PC-9 (cell line): ENCODE measurements around the gene ZCCHC7. TPM values are rescaled to one million over a fixed set of nuclear protein-coding genes. Genes with fewer than 3 reads are reported as not detected.

Experiments
- BruUV-seq: library from RNA; stranded (reverse); fragments of 400-500 nt; replicated peaks from 2 replicates; lab custom pipeline; 2021; lab: Mats Ljungman, UMichigan
- CTCF ChIA-PET: fragments of 300-600 bp; sonication (Branson Sonifier 250); formaldehyde crosslinking; loops from one replicate; lab custom pipeline; 2022; ENCODE audit warnings: antibody characterized with exemption; lab: Charles Lee
- POLR2A ChIA-PET: fragments of 300-600 bp; sonication (Branson Sonifier 250); formaldehyde crosslinking; loops from one replicate; lab custom pipeline; 2022; ENCODE audit warnings: antibody characterized with exemption; ENCODE audit not compliant: unreplicated experiment; lab: Charles Lee
- DNase-seq, 2 experiments: peaks; one replicate each; pipeline versions ENCODE4 v3.0.0 to v3.0.0-alpha.2; 2015 to 2022; ENCODE audit warnings: mixed read lengths in 1 of 2
- H2AFZ ChIP-seq: fragments of 200-600 bp; sonication (generic); 2 replicates; pipeline ENCODE4 v1.8.1; 2017; ENCODE audit warnings: antibody characterized with exemption
- H3F3A ChIP-seq: fragments of 200-600 bp; sonication (generic); 2 replicates; pipeline ENCODE4 v1.8.1; 2017; ENCODE audit warnings: antibody characterized with exemption, mild to moderate bottlenecking, low read depth; ENCODE audit not compliant: insufficient read depth
- H3K27ac ChIP-seq: fragments of 200-600 bp; sonication (generic); 2 replicates; pipeline ENCODE4 v1.6.1; 2016; ENCODE audit warnings: mixed run types
- H3K27me3 ChIP-seq: fragments of 200-600 bp; sonication (generic); 2 replicates; pipeline ENCODE4 v1.6.1; 2016; ENCODE audit warnings: low read depth, mixed run types; ENCODE audit not compliant: insufficient read depth
- H3K36me3 ChIP-seq: fragments of 200-600 bp; sonication (generic); 2 replicates; pipeline ENCODE4 v1.6.1; 2016; ENCODE audit warnings: low read depth, mixed run types
- H3K4me1 ChIP-seq: fragments of 200-600 bp; sonication (generic); replicated peaks from 2 replicates; pipeline ENCODE4 v1.6.1; 2016; ENCODE audit warnings: mixed run types; ENCODE audit not compliant: insufficient read depth
- H3K4me2 ChIP-seq: fragments of 200-600 bp; sonication (generic); 2 replicates; pipeline ENCODE4 v1.6.1; 2017; ENCODE audit warnings: mixed run types
- H3K4me3 ChIP-seq: fragments of 200-600 bp; sonication (generic); 2 replicates; pipeline ENCODE4 v1.6.1; 2016; ENCODE audit warnings: mixed run types
- H3K79me2 ChIP-seq: fragments of 200-600 bp; sonication (generic); 2 replicates; pipeline ENCODE4 v1.6.1; 2017; ENCODE audit warnings: low read depth, mixed run types
- H3K9me2 ChIP-seq: fragments of 200-600 bp; sonication (generic); 2 replicates; pipeline ENCODE4 v1.8.1; 2017; ENCODE audit warnings: mild to moderate bottlenecking; ENCODE audit not compliant: insufficient read depth
- H3K9me3 ChIP-seq: fragments of 200-600 bp; sonication (generic); 2 replicates; pipeline ENCODE4 v1.8.1; 2016; ENCODE audit warnings: low read depth; ENCODE audit not compliant: insufficient read depth
- H4K20me1 ChIP-seq: fragments of 200-600 bp; sonication (generic); 2 replicates; pipeline ENCODE4 v1.8.1; 2017; ENCODE audit not compliant: insufficient read depth
- CTCF ChIP-seq: fragments of 200-600 bp; sonication (generic); conservative IDR thresholded peaks from 2 replicates; pipeline ENCODE4 v1.6.1; 2017; ENCODE audit warnings: mixed run types, antibody characterized with exemption, mild to moderate bottlenecking, moderate library complexity
- EZH2 ChIP-seq: fragments of 200-600 bp; sonication (generic); IDR thresholded peaks from 2 replicates; pipeline ENCODE4 v1.8.0; 2017; ENCODE audit warnings: antibody characterized with exemption, low read depth
- intact Hi-C: fragments of 100-400 bp; cut with micrococcal nuclease; formaldehyde crosslinking; loops from one replicate; pipeline ENCODE4 v1.10.0; 2022; ENCODE audit not compliant: unreplicated experiment
- total RNA-seq: library from RNA; stranded (reverse); gene quantifications from 2 replicates; pipeline ENCODE4 v1.2.3, GENCODE V29; 2021

ZCCHC7 gene
- total RNA-seq, 1 experiment from 2014 or later, result 15.9 TPM

GRCh38 chr9:37336150-37336549 is 215.8 kb downstream of the ZCCHC7 start:
- Histone ChIP-seq H3F3A (no peaks in the 10 kb centered on the region), H3K9me2 (no peaks in the 10 kb centered on the region), H3K27me3 (no peaks in the 10 kb centered on the region), H2AFZ (no peak overlapping the region), H3K4me3 (no peak overlapping the region), H3K4me2 (no peak overlapping the region), H3K27ac (no peak overlapping the region), H3K4me1 (no peaks in the 10 kb centered on the region), H3K79me2 (no peaks in the 10 kb centered on the region), H4K20me1 (no peaks in the 10 kb centered on the region), H3K9me3 (no peaks in the 10 kb centered on the region), H3K36me3 (no peaks in the 10 kb centered on the region)
- POLR2A ChIA-PET, result no interaction called here
- DNase-seq, result no peak
- CTCF ChIA-PET, result interaction anchor here (0.6 kb wide), 1 partner anchor 208 kb away, joined by 3 read pairs; no protein-coding TSS in a partner anchor
- BruUV-seq, result no TSS peak
- intact Hi-C loops, result no loop called here
- TF ChIP-seq EZH2 (no peak), CTCF (no peak)

GRCh38 chr9:37337301-37337890 is 217.0 kb downstream of the ZCCHC7 start:
- H3K27ac ChIP-seq, result no peak overlapping the region
- BruUV-seq, result no TSS peak
- H3K9me2 ChIP-seq, result no peaks in the 10 kb centered on the region
- H3K36me3 ChIP-seq, result no peaks in the 10 kb centered on the region
- no peaks in the 10 kb centered on the region for H3K4me1 ChIP-seq
- H3K27me3 ChIP-seq, result no peaks in the 10 kb centered on the region
- H3K4me3 ChIP-seq, result no peak overlapping the region
- H2AFZ ChIP-seq, result no peak overlapping the region
- H3F3A ChIP-seq, result no peaks in the 10 kb centered on the region
- ChIA-PET POLR2A (interaction anchor here (0.6 kb wide), 1 partner anchor 217 kb away, joined by 4 read pairs; the partner anchor contains the start of gene ZCCHC7), CTCF (no interaction called here)
- H3K9me3 ChIP-seq, result no peaks in the 10 kb centered on the region
- H3K79me2 ChIP-seq, result no peaks in the 10 kb centered on the region
- DNase-seq, result no peak
- H4K20me1 ChIP-seq, result no peaks in the 10 kb centered on the region
- TF ChIP-seq EZH2 (no peak), CTCF (no peak)
- intact Hi-C loops, result no loop called here
- H3K4me2 ChIP-seq, result no peak overlapping the region

GRCh38 chr9:37338218-37338617 is 217.8 kb downstream of the ZCCHC7 start:
- Histone ChIP-seq H3K4me2 (no peak overlapping the region), H3K36me3 (no peaks in the 10 kb centered on the region), H3K27me3 (no peaks in the 10 kb centered on the region), H4K20me1 (no peaks in the 10 kb centered on the region), H3K4me1 (no peaks in the 10 kb centered on the region), H3K4me3 (no peak overlapping the region), H3K9me2 (no peaks in the 10 kb centered on the region), H3F3A (no peaks in the 10 kb centered on the region), H2AFZ (no peak overlapping the region), H3K79me2 (no peaks in the 10 kb centered on the region), H3K27ac (no peak overlapping the region), H3K9me3 (no peaks in the 10 kb centered on the region)
- POLR2A ChIA-PET, result no interaction called here
- no peak for DNase-seq
- TF ChIP-seq EZH2, result no peak
- no peak for TF ChIP-seq CTCF
- CTCF ChIA-PET, result interaction anchor here (0.6 kb wide), 1 partner anchor 349 kb away, joined by 7 read pairs; no protein-coding TSS in a partner anchor
- BruUV-seq, result no TSS peak
- intact Hi-C loops, result no loop called here
